Choroid plexus epithelial cell (primary cell): Measurements from ENCODE around the gene TMEM120B.
"Not testable (repeated sequence)": the region's sequence is repeated elsewhere in the genome, so short reads cannot be mapped to it uniquely, and the experiment has no call there.

Experiments
- DNase-seq: peaks from one replicate; pipeline ENCODE4 v3.0.0-alpha.2; 2010; ENCODE audit warnings: low read depth
- H3K4me3 ChIP-seq: 2 replicates; pipeline ENCODE4 v1.5.1; 2011; ENCODE audit warnings: low read depth, mild to moderate bottlenecking, control low read depth, low read length, moderate library complexity
- TF ChIP-seq, protein P1 (sequence below): conservative IDR thresholded peaks from 2 replicates; pipeline ENCODE4 v1.5.1; 2011; ENCODE audit warnings: low read depth, mild to moderate bottlenecking, control low read depth, inconsistent platforms, low read length, moderate library complexity

Gene TMEM120B

DNA sequence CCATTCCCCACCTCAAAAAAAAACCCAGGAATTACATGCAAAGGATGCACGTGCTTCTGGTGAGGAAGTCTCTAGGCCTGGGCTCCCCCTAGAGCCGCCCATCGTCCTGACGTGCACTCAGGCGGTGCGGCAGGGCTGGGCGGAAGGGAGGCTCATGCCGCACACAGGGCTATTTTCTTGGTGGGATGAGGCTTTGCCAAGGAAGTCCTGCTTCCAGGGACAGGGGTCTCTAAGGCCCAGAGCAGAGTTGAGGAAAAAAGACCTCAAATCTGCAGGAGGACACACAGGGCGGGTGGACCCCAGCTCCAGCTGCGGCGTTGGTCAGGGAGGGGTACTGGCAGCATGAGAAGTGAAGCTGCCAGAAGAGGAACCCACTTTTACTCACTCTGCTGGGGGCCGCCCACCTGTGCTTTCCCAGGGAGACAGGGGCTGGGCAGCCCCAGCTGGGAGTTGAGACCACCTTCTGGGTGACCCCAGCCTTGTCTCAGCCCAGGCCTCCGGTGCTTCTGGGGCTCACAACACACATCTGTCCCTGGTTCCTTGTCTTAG, 76.8 kb downstream of the TMEM120B start:
- TF ChIP-seq, protein P1, sequence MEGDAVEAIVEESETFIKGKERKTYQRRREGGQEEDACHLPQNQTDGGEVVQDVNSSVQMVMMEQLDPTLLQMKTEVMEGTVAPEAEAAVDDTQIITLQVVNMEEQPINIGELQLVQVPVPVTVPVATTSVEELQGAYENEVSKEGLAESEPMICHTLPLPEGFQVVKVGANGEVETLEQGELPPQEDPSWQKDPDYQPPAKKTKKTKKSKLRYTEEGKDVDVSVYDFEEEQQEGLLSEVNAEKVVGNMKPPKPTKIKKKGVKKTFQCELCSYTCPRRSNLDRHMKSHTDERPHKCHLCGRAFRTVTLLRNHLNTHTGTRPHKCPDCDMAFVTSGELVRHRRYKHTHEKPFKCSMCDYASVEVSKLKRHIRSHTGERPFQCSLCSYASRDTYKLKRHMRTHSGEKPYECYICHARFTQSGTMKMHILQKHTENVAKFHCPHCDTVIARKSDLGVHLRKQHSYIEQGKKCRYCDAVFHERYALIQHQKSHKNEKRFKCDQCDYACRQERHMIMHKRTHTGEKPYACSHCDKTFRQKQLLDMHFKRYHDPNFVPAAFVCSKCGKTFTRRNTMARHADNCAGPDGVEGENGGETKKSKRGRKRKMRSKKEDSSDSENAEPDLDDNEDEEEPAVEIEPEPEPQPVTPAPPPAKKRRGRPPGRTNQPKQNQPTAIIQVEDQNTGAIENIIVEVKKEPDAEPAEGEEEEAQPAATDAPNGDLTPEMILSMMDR = no peak

DNA sequence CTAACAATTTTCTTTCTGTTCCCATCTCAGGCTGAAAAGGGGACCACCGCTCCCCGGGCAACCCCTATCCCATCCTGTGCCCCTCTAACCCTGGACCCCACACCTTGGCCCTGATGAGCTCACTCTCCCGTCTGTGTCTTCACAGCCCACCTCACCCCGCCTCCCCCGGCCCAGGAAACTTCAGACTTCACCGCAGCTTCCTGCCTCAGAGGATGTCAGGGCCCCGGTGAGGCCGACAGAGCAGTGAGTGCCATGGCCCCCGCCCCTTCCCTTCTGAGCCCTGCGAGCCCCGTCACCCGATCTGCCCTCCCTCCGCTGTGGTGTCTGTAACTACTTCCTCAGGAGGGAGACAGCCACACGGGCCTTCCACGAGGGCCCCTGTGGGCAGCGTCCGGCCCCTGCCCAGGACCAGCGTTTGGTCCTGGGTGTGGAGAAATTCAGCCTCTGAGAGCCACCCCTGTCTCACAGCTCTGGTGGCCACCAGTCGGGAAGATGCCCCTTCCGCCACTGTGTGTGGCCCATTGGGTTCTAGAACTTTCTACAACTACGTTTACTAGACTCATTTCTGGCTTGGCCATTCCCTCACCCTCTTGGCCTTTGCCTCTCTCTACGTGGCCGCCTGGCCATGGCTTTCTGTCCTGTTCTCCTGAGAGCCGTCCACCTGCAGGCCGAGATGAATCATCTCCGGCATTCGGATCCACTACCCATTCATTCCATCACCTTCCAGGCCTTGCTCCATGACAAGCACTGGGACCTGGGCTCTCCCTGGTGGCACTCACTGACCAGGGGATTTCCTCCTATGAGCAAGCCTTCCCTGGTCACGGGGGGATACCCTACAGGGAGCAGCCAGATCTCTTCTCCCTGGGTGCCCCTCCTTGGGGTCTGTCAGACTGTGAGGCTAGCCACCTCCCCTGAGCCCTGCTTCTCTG, 77.5 kb downstream of the TMEM120B start:
- H3K4me3 ChIP-seq = no peak overlapping the region
- TF ChIP-seq, protein P1 = no peak
- no peak for DNase-seq

More for the DNA sequence above, 76.8 kb downstream of the TMEM120B start:
- H3K4me3 ChIP-seq = no peak overlapping the region
- DNase-seq = no peak

DNA sequence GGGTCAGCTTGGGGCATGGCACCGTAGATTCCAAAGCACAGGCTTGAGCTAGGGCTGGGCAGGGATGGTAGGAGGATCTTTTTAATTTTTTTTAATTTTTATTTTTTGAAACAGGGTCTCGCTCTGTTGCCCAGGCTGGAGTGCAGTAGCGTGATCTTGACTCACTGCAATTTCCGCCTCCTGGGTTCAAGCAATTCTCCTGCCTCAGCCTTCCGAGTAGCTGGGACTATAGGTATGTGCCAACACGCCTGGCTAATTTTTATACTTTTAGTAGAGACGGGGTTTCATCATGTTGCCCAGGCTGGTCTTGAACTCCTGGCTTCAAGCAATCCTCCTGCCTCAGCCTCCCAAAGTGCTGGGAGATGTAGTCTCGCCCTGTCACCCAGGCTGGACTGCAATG, 78.2 kb downstream of the TMEM120B start:
- not testable (repeated sequence) for H3K4me3 ChIP-seq, DNase-seq

DNA sequence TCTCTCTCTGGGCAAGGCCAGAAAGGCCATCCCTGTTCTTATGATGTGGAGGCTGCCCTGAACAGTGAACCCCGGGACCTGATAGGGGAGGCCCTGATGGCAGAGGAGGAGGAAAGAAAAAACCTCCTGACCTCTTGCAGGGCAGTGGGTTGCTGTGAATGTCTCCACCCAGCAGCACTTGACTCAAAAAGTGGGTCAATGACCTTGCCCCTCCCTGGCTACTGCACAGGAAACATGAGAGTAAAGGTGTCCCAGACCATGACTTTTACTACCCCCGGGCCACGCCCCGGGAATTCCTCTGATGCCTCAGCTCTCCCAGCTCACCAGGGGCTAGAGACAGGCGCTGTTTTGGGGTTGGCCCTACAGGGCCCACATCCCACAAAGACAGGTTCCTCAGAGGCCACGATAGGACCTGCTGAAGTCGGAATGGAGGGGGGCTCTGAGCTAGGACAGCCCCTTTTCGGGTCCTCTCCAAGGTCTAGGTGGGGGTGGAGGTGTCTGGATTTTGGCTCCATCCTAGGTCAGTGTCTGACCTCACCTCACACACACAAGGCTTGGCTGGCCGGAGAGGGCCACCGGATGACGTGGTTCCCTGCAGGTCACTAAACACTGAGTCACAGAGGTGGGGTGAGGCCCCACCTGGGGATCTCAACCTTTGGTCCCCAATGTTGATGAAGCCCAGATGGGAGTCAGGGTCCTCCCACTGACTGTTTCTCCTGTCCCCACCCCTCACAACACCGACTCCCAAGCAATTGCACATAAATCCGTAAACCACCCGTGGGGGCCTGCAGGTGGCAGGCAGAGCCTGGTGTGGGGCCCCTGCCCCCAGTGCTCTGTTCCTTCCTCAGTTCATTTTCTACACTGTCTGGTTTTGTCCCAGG, 79.4 kb downstream of the TMEM120B start:
- TF ChIP-seq, protein P1 = no peak
- no peak overlapping the region for H3K4me3 ChIP-seq
- no peak for DNase-seq

DNA sequence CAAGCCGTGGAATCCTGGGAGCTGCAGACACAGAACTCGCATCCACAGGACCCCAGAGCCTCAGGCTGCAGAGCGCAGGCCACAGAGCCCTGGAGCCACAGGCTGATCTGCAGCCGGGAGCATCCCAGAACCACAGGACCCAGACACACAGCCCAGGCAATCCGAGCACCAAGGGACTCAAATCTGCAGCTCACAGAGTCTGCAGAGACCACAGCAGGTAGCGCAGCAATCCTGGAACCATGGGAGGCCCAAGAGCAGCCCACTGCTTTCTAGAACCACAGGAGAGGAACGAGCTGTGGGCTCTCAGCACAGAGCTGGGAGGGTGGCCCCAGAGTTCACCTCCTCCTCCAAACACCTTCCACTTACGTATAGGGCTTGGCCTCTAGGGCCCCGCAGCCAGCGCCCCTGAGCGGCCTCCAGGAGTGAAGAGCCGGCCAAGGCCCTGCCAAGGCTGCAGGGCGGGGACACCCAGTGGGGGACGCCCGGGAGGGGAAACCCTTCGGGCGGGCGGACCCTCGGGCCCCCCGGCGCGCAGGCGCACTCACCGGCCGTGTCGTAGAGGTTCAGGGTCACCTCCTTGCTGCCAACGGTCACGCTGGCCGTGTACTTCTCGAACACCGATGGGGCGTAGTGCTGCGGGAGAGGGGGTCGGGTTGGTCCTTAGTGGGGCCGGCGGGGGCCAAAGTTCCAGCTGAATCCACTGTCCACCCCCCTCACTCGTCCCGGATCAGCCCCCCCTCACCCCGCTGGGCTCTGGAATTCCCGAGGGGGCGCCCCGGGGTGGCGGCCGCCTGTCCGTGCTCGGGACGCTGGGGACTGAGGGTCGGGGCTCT, 80.3 kb downstream of the TMEM120B start:
- H3K4me3 ChIP-seq = peak overlapping the region; percentile 60
- TF ChIP-seq, protein P1 = no peak
- DNase-seq = no peak

DNA sequence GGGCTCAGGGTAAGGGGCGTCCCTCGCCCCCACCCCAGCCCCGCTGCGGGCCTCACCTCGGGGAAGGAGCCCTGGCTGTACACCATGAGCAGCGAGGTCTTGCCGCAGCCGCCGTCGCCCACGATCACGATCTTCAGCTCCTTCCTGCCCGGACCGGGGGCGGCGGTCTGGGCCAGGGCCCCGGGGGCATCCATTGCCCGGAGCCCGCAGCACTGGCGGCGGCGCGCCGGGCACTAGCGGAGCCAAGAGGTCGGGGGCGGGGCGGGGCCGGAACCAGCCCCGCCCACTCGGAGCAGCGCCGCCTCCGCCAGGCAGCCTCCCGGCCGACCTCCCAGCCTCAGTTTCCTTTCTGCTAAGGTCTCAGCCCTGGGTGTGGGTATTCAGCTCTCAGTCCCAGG, 80.9 kb downstream of the TMEM120B start, which contains the start of gene RHOF:
TSS of gene RHOF (minus strand) at position 249 of the 398 bp plus-strand sequence. CDS start at position 194, 55 bp downstream.
- peak within 1 kb of the TSS; percentile 60 for H3K4me3 ChIP-seq
- TF ChIP-seq, protein P1 = no peak
- no peak for DNase-seq
